ENCODE measurements around the gene TECPR2. TPM values are rescaled to one million over a fixed set of nuclear protein-coding genes. Genes with fewer than 3 reads are reported as not detected.

TECPR2 gene
- total and polyA plus RNA-seq, 2 of the 13 experiments (the other 11 are each of a cell fraction or from before 2014, with no cell fraction given) = 3.5 to 5.7 TPM

DNA sequence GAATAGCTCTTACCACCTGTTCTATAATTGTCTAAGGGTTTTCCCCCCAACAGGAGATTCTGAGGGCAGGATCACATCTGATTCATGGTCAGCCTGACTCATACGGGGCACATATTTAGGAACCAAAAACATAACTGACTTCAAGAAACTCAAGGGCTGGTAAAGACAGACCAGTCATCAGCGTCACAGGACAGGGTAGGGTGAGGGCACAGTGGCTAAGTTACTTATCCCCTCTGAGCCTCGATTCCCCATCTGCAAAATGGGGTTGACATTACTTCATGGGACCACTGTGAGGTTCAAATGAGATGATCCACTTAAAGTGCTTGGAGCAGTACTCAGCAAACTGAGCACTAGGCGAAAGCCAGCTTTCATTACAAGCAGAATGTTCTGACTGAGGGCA is 657 bp upstream of the TECPR2 start:
- intact Hi-C loops (cut with micrococcal nuclease; ENCODE audit: unreplicated experiment) (loop anchor here (2.0 to 5.0 kb wide), 2 partner anchors 43 to 230 kb away; partner anchors contain the start of genes RCOR1 and ZNF839), in situ Hi-C loops (cut with HindIII; ENCODE audit: extremely low pct_ligation_motif_present, low pct_unique_long_range_greater_than_20kb) (no loop called here)
- FAIRE-seq (no peak), ATAC-seq (no peak), DNase-seq (ENCODE audit: low spot score) (no peak)
- no peaks in the 10 kb centered on the region; a peak in 1 of 5 replicates for H3K27me3 ChIP-seq (ENCODE audit: control insufficient read depth in 1 of 2, insufficient read depth in 2 of 2, low read length in 2 of 2)
- TSS peak; percentile 87 for BruUV-seq (replicated peaks)
- no peak for TF ChIP-seq MTA3 (CRISPR knock-in tag; IDR thresholded peaks at IDR 0.05)
- TF ChIP-seq MEF2D (CRISPR knock-in tag; IDR thresholded peaks at IDR 0.05) = no peak
- peak; percentile 82 for TF ChIP-seq ZNF629 (CRISPR knock-in tag; conservative IDR thresholded peaks at IDR 0.05)
- TF ChIP-seq SMARCE1 (IDR thresholded peaks at IDR 0.05; ENCODE audit: borderline replicate concordance) = no peak
- 0 out of 2 replicates have a peak, but pooled peaks have one; percentile 13 for TF ChIP-seq ZMYM3 (CRISPR knock-in tag; IDR thresholded peaks at IDR 0.05)
- TF ChIP-seq FOXJ3 (CRISPR knock-in tag; IDR thresholded peaks at IDR 0.05; ENCODE audit: borderline replicate concordance) = no peak
- TF ChIP-seq MYNN (CRISPR knock-in tag; IDR thresholded peaks at IDR 0.05; ENCODE audit: low read depth) = no peak
- no peak for TF ChIP-seq ZNF317 (CRISPR knock-in tag; IDR thresholded peaks at IDR 0.05)
- no peak for TF ChIP-seq GZF1 (CRISPR knock-in tag; IDR thresholded peaks at IDR 0.05)
- no peak for TF ChIP-seq ATF1 (CRISPR knock-in tag; IDR thresholded peaks at IDR 0.05)
- no peak for TF ChIP-seq ZSCAN30 (CRISPR knock-in tag; IDR thresholded peaks at IDR 0.05)
- TF ChIP-seq ZNF674 (CRISPR knock-in tag; IDR thresholded peaks at IDR 0.05; ENCODE audit: low read depth) = no peak
- TF ChIP-seq STAT6 (CRISPR knock-in tag; IDR thresholded peaks at IDR 0.05; ENCODE audit: borderline replicate concordance) = no peak
- no peak for TF ChIP-seq POGK (CRISPR knock-in tag; conservative IDR thresholded peaks at IDR 0.05)
- H3K36me3 ChIP-seq (replicated peaks in 1 of 2; ENCODE audit: control insufficient read depth in 1 of 2, insufficient read depth in 2 of 2, low read length in 2 of 2) = 0 out of 5 replicates have a peak, but pooled peaks cover 0 to 12% of the 10 kb centered on the region in 2 experiments
- no peaks in the 10 kb centered on the region for H3K9me3 ChIP-seq (ENCODE audit: low read length)
- H3K4me2 ChIP-seq (ENCODE audit: low read depth, low read length) = peak overlapping the region; percentile 89
- peaks cover 37% of the 10 kb centered on the region for H3K4me1 ChIP-seq (ENCODE audit: insufficient read depth, low read length)
- peaks cover 19% of the 10 kb centered on the region for H3K79me2 ChIP-seq (ENCODE audit: insufficient read depth, low read length)
- WGBS (ENCODE audit: low lambda C conversion rate) = 3% methylated on average over 4 of the region's 4 CpGs
- peak overlapping the region; percentile 63 for H3K27ac ChIP-seq (ENCODE audit: extremely low read length, insufficient read depth, low read length)
- no peak overlapping the region for H2AFZ ChIP-seq (ENCODE audit: low read length)
- POLR2A ChIA-PET = interaction anchor here (0.6 to 1.9 kb wide), 6 partner anchors 8 to 115 kb away, joined by 3 to 10 read pairs (median 4); partner anchors contain the start of genes MOK and ZNF839
- H4K20me1 ChIP-seq (ENCODE audit: insufficient read depth, low read length) = no peaks in the 10 kb centered on the region
- H3K4me3 ChIP-seq (replicated peaks in 1 of 3; ENCODE audit: insufficient read depth in 1 of 3, low read depth in 2 of 3, low read length in 3 of 3) = peak overlapping the region; percentile 83 to 92 (median 84)
- CTCF ChIA-PET (ENCODE audit: low intra/inter-chr PET ratio, low total read pairs) = no interaction called here
- H3K9ac ChIP-seq (ENCODE audit: insufficient read depth, low read depth, low read length) = peak overlapping the region; percentile 86
